ENCODE results near the gene NEUROG3.

Gene NEUROG3

GRCh38 chr10:69573056-69573806 lies at the start of gene NEUROG3:
TSS of gene NEUROG3 (minus strand) at chr10:69573422. CDS start at chr10:69573043, 379 bp downstream.
- DNase-seq, result no peak

- DNase-seq, result no peak
These were observed 47.4 kb upstream of the NEUROG3 start for GRCh38 chr10:69620625-69621024.

GRCh38 chr10:69619626-69620025 lies 46.4 kb upstream of the NEUROG3 start:
- no peak for DNase-seq

- no peak for DNase-seq
These were observed 45.5 kb upstream of the NEUROG3 start for GRCh38 chr10:69618746-69619145.

- DNase-seq, result no peak
These were observed 43.1 kb upstream of the NEUROG3 start for GRCh38 chr10:69616358-69616757.

- DNase-seq, result no peak
These were observed 40.9 kb upstream of the NEUROG3 start for GRCh38 chr10:69614130-69614529.

- DNase-seq, result no peak
These were observed 39.5 kb upstream of the NEUROG3 start for GRCh38 chr10:69612760-69613159.

GRCh38 chr10:69609077-69609476 lies 35.9 kb upstream of the NEUROG3 start:
- DNase-seq, result no peak

GRCh38 chr10:69600761-69601330 lies 27.6 kb upstream of the NEUROG3 start:
- DNase-seq, result no peak

GRCh38 chr10:69588358-69588757 lies 15.1 kb upstream of the NEUROG3 start:
- DNase-seq, result no peak

- DNase-seq, result no peak
These were observed 11.4 kb upstream of the NEUROG3 start for GRCh38 chr10:69584624-69585023.

- no peak for DNase-seq
These were observed 9.9 kb upstream of the NEUROG3 start for GRCh38 chr10:69583106-69583505.

GRCh38 chr10:69580435-69580834 lies 7.2 kb upstream of the NEUROG3 start:
- DNase-seq, result no peak

- DNase-seq, result no peak
These were observed 6.3 kb upstream of the NEUROG3 start for GRCh38 chr10:69579464-69580060.

- DNase-seq, result no peak
These were observed 5.3 kb upstream of the NEUROG3 start for GRCh38 chr10:69578508-69578991.

- no peak for DNase-seq
These were observed 4.3 kb upstream of the NEUROG3 start for GRCh38 chr10:69577268-69578232.

- DNase-seq, result no peak
These were observed 3.3 kb upstream of the NEUROG3 start for GRCh38 chr10:69576334-69577011.

- no peak for DNase-seq
These were observed 2.0 kb upstream of the NEUROG3 start for GRCh38 chr10:69575164-69575722.

- DNase-seq, result no peak
These were observed 1.4 kb upstream of the NEUROG3 start for GRCh38 chr10:69574571-69574978.

GRCh38 chr10:69572159-69573055 lies 815 bp downstream of the NEUROG3 start:
- no peak for DNase-seq

GRCh38 chr10:69571618-69572158 lies 1.5 kb downstream of the NEUROG3 start:
- DNase-seq, result no peak

Data from CD4-positive, alpha-beta T cell treated with Interleukin-1 beta for 1 hour (primary cell).